Uterus (tissue), 4 donors: ENCODE results near the gene RGL1. TPM values are rescaled to one million over a fixed set of nuclear protein-coding genes. Genes with fewer than 3 reads are reported as not detected.
A peak's percentile ranks its signal among the peaks of the same experiment; 100 is the strongest.

Source experiments
- DNase-seq, 2 donors: peaks; one replicate each; pipeline ENCODE4 v3.0.0-alpha.2; 2019 to 2020
- H3K27ac ChIP-seq, 2 donors: fragments of 200-600 bp; sonication (generic); 1 replicate in 1 of 2; 2 replicates in 1 of 2; pipeline ENCODE4 v1.5.1; 2016 to 2018
- H3K27me3 ChIP-seq, 2 donors: fragments of 200-600 bp; sonication (generic); one replicate each; pipeline ENCODE4 v1.5.1; 2018 to 2019; ENCODE audit warnings: control low read depth in 1 of 2
- H3K36me3 ChIP-seq, 2 donors: fragments of 200-600 bp; sonication (generic); one replicate each; pipeline ENCODE4 v1.5.1; 2019; ENCODE audit warnings: control low read depth in 1 of 2
- H3K4me1 ChIP-seq, 2 donors: fragments of 200-600 bp; sonication (generic); one replicate each; pipeline ENCODE4 v1.5.1; 2018 to 2019; ENCODE audit warnings: control low read depth in 1 of 2
- H3K4me3 ChIP-seq, 2 donors: fragments of 200-600 bp; sonication (generic); 1 replicate in 1 of 2; 2 replicates in 1 of 2; pipeline ENCODE4 v1.5.1; 2018 to 2019; ENCODE audit warnings: mild to moderate bottlenecking in 1 of 2
- H3K9me3 ChIP-seq, 2 donors: fragments of 200-600 bp; sonication (generic); one replicate each; pipeline ENCODE4 v1.5.1; 2019; ENCODE audit warnings: control low read depth in 1 of 2
- CTCF ChIP-seq, 4 experiments: fragments of 200-600 bp in 2 of 4; fragments of 450-650 bp in 2 of 4; sonication (generic) in 2 of 4; IDR thresholded peaks; one replicate each; pipeline ENCODE4 v1.5.1; 2016 to 2019; ENCODE audit warnings: antibody characterized with exemption in 4 of 4, mild to moderate bottlenecking in 2 of 4, moderate library complexity in 1 of 4
- POLR2A ChIP-seq, 2 donors: fragments of 450-650 bp; IDR thresholded peaks; one replicate each; pipeline ENCODE4 v1.6.1; 2016; ENCODE audit warnings: antibody characterized with exemption in 2 of 2, mild to moderate bottlenecking in 1 of 2, moderate library complexity in 1 of 2
- intact Hi-C: fragments of 100-400 bp; cut with DNase I; formaldehyde crosslinking; loops from one replicate; pipeline ENCODE4 v1.15.1; 2023; ENCODE audit warnings: low total_unique reads
- total RNA-seq, 4 donors: library from RNA; depleted of rRNA in 3 of 4; stranded (reverse); fragments of >200 nt in 3 of 4; gene quantifications; one replicate each; pipeline versions ENCODE4 v1.1.0 to v1.2.4, GENCODE V29; 2014 to 2023
- donor health status: DM: yes; HTN: yes; CAD: no.

Gene RGL1
- total RNA-seq, 4 donors from 2014 or later: 6.9 to 92.9 (median 16.3) TPM

GRCh38 chr1:183806675-183807074, 1.8 kb downstream of the RGL1 start:
- Histone ChIP-seq H3K36me3 (no peaks in the 10 kb centered on the region), H3K4me3 (peak overlapping the region; percentile 55 to 61), H3K27ac (peak overlapping the region in 1 of 2 donors; percentile 90), H3K4me1 (no peaks in the 10 kb centered on the region), H3K27me3 (no peaks in the 10 kb centered on the region), H3K9me3 (no peaks in the 10 kb centered on the region)
- TF ChIP-seq CTCF (IDR thresholded peaks at IDR 0.05) (no peak), POLR2A (IDR thresholded peaks at IDR 0.05) (no peak)
- no peak for DNase-seq
- intact Hi-C loops: no loop called here

- H3K27ac ChIP-seq: no peak overlapping the region
- no peaks in the 10 kb centered on the region for H3K9me3 ChIP-seq
- H3K4me3 ChIP-seq: peak overlapping the region in 1 of 2 donors; percentile 61
- H3K4me1 ChIP-seq: no peaks in the 10 kb centered on the region
- no peak for DNase-seq
- no peaks in the 10 kb centered on the region for H3K36me3 ChIP-seq
- TF ChIP-seq CTCF (IDR thresholded peaks at IDR 0.05): no peak
- TF ChIP-seq POLR2A (IDR thresholded peaks at IDR 0.05): no peak
- no peaks in the 10 kb centered on the region for H3K27me3 ChIP-seq
- intact Hi-C loops: no loop called here
These were observed 2.7 kb downstream of the RGL1 start for GRCh38 chr1:183807549-183808168.

- TF ChIP-seq POLR2A (IDR thresholded peaks at IDR 0.05): no peak
- no peak for TF ChIP-seq CTCF (IDR thresholded peaks at IDR 0.05)
- no peaks in the 10 kb centered on the region for H3K9me3 ChIP-seq
- no peak overlapping the region for H3K4me3 ChIP-seq
- no peak for DNase-seq
- no peaks in the 10 kb centered on the region for H3K36me3 ChIP-seq
- H3K27me3 ChIP-seq: no peaks in the 10 kb centered on the region
- intact Hi-C loops: no loop called here
- no peaks in the 10 kb centered on the region for H3K4me1 ChIP-seq
- H3K27ac ChIP-seq: no peak overlapping the region
These were observed 3.5 kb downstream of the RGL1 start for GRCh38 chr1:183808296-183809027.

- intact Hi-C loops: no loop called here
- no peak for DNase-seq
- H3K4me1 ChIP-seq: peaks cover 0 to 3% of the 10 kb centered on the region in 2 donors
- no peaks in the 10 kb centered on the region for H3K36me3 ChIP-seq
- H3K27ac ChIP-seq: no peak overlapping the region
- no peaks in the 10 kb centered on the region for H3K27me3 ChIP-seq
- no peaks in the 10 kb centered on the region for H3K9me3 ChIP-seq
- no peak overlapping the region for H3K4me3 ChIP-seq
- TF ChIP-seq CTCF (IDR thresholded peaks at IDR 0.05): no peak
- no peak for TF ChIP-seq POLR2A (IDR thresholded peaks at IDR 0.05)
These were observed 5.2 kb downstream of the RGL1 start for GRCh38 chr1:183810121-183810520.

- H3K27ac ChIP-seq: no peak overlapping the region
- H3K4me3 ChIP-seq: no peak overlapping the region
- no peak for TF ChIP-seq POLR2A (IDR thresholded peaks at IDR 0.05)
- TF ChIP-seq CTCF (IDR thresholded peaks at IDR 0.05): no peak
- intact Hi-C loops: no loop called here
- H3K27me3 ChIP-seq: no peaks in the 10 kb centered on the region
- no peaks in the 10 kb centered on the region for H3K36me3 ChIP-seq
- no peaks in the 10 kb centered on the region for H3K9me3 ChIP-seq
- H3K4me1 ChIP-seq: peaks cover 0 to 3% of the 10 kb centered on the region in 2 donors
- DNase-seq: no peak
These were observed 6.0 kb downstream of the RGL1 start for GRCh38 chr1:183810756-183811544.
